CD4-positive, CD25-positive, alpha-beta regulatory T cell (primary cell): ENCODE data around the gene EFNA3. TPM values are rescaled to one million over a fixed set of nuclear protein-coding genes. Genes with fewer than 3 reads are reported as not detected.

Experiments
- ATAC-seq, 2 donors: fragments of 150-1000 bp; cut with Tn5 transposase; one replicate each; pipeline ENCODE4 v1.10.0; 2021; ENCODE audit warnings: low read depth in 2 of 2, moderate number of reproducible peaks in 2 of 2, moderate library complexity in 1 of 2
- DNase-seq, 3 donors: peaks; one replicate each; pipeline versions ENCODE4 v3.0.0 to v3.0.0-alpha.2; 2012 to 2022; ENCODE audit warnings: mixed read lengths in 1 of 3
- H3K27ac ChIP-seq: one replicate; pipeline ENCODE4 v1.7.0; 2013; ENCODE audit warnings: mild to moderate bottlenecking, low read length; ENCODE audit not compliant: insufficient read depth, poor library complexity, severe bottlenecking
- H3K27me3 ChIP-seq: one replicate; pipeline ENCODE4 v1.7.0; 2013; ENCODE audit warnings: low read length; ENCODE audit not compliant: control insufficient read depth, insufficient read depth
- H3K36me3 ChIP-seq: one replicate; pipeline ENCODE4 v1.7.0; 2013; ENCODE audit warnings: mild to moderate bottlenecking, low read length, moderate library complexity; ENCODE audit not compliant: control insufficient read depth, insufficient read depth
- H3K4me1 ChIP-seq: 2 replicates; pipeline ENCODE4 v1.7.0; 2013; ENCODE audit warnings: mild to moderate bottlenecking, low read length; ENCODE audit not compliant: insufficient read depth, control insufficient read depth, poor library complexity, severe bottlenecking
- H3K4me3 ChIP-seq: one replicate; pipeline ENCODE4 v1.7.0; 2013; ENCODE audit warnings: low read depth, mild to moderate bottlenecking, low read length, moderate library complexity
- H3K9me3 ChIP-seq, 2 experiments: 1 replicate in 1 of 2; 2 replicates in 1 of 2; pipeline ENCODE4 v1.7.0; 2013; ENCODE audit warnings: low read length in 2 of 2, mild to moderate bottlenecking in 1 of 2, moderate library complexity in 1 of 2; ENCODE audit not compliant: control insufficient read depth in 2 of 2
- H3K27ac Mint-ChIP-seq, 3 donors: one replicate each; pipeline ENCODE4 v1.8.0; 2020 to 2022; ENCODE audit warnings: mild to moderate bottlenecking in 3 of 3, mixed read lengths in 3 of 3, moderate library complexity in 2 of 3
- H3K27me3 Mint-ChIP-seq: one replicate; pipeline ENCODE4 v1.8.0; 2022; ENCODE audit warnings: mild to moderate bottlenecking, mixed read lengths
- H3K36me3 Mint-ChIP-seq: one replicate; pipeline ENCODE4 v1.8.0; 2020; ENCODE audit warnings: mixed read lengths
- H3K4me1 Mint-ChIP-seq, 4 donors: one replicate each; pipeline ENCODE4 v1.8.0; 2020 to 2022; ENCODE audit warnings: mixed read lengths in 4 of 4, mild to moderate bottlenecking in 1 of 4
- H3K4me3 Mint-ChIP-seq, 4 donors: one replicate each; pipeline ENCODE4 v1.8.0; 2020 to 2022; ENCODE audit warnings: mild to moderate bottlenecking in 4 of 4, mixed read lengths in 4 of 4, moderate library complexity in 3 of 4
- H3K9me3 Mint-ChIP-seq, 7 donors: one replicate each; pipeline ENCODE4 v1.8.0; 2020 to 2022; ENCODE audit warnings: mixed read lengths in 7 of 7, mild to moderate bottlenecking in 3 of 7, moderate library complexity in 2 of 7
- polyA plus RNA-seq, 4 donors: library from polyadenylated mRNA; unstranded; fragments of 300-500 nt; fragmentation: Illumina TruSeq; gene quantifications; one replicate each; pipeline ENCODE4 v1.2.3, GENCODE V29; 2021
- total RNA-seq: library from RNA; stranded (reverse); gene quantifications from one replicate; pipeline ENCODE4 v1.2.3, GENCODE V29; 2022

The EFNA3 gene
- total and polyA plus RNA-seq, 5 donors from 2014 or later, result 0.42 to 1.2 (median 0.63) TPM

- Mint-ChIP-seq H3K9me3 (no peaks in the 10 kb centered on the region), H3K4me1 (peaks cover 0 to 22% (median 11%) of the 10 kb centered on the region in 4 donors), H3K36me3 (peaks cover 5% of the 10 kb centered on the region), H3K27me3 (no peaks in the 10 kb centered on the region), H3K27ac (no peak overlapping the region), H3K4me3 (no peak overlapping the region)
- no peak overlapping the region for H3K27ac ChIP-seq
- H3K4me3 ChIP-seq, result no peak overlapping the region
- peaks cover 25% of the 10 kb centered on the region for H3K4me1 ChIP-seq
- H3K36me3 ChIP-seq, result peaks cover 5% of the 10 kb centered on the region
- H3K9me3 ChIP-seq, result no peaks in the 10 kb centered on the region
- H3K27me3 ChIP-seq, result no peaks in the 10 kb centered on the region
- ATAC-seq, result no peak
- DNase-seq, result no peak
These were observed 20.8 kb upstream of the EFNA3 start for GRCh38 chr1:155057788-155058211.

GRCh38 chr1:155060736-155061135, 17.9 kb upstream of the EFNA3 start:
- ATAC-seq (no peak), DNase-seq (no peak)
- Histone ChIP-seq H3K9me3 (no peaks in the 10 kb centered on the region), H3K36me3 (peaks cover 5% of the 10 kb centered on the region), H3K4me1 (peaks cover 41% of the 10 kb centered on the region), H3K27ac (no peak overlapping the region), H3K4me3 (no peak overlapping the region), H3K27me3 (no peaks in the 10 kb centered on the region)
- H3K27me3 Mint-ChIP-seq, result no peaks in the 10 kb centered on the region
- H3K36me3 Mint-ChIP-seq, result peaks cover 5% of the 10 kb centered on the region
- H3K27ac Mint-ChIP-seq, result no peak overlapping the region
- H3K9me3 Mint-ChIP-seq, result no peaks in the 10 kb centered on the region
- no peak overlapping the region for H3K4me3 Mint-ChIP-seq
- H3K4me1 Mint-ChIP-seq, result peaks cover 9 to 33% (median 19%) of the 10 kb centered on the region in 4 donors

- H3K27ac ChIP-seq, result no peak overlapping the region
- no peak overlapping the region for H3K4me3 ChIP-seq
- Mint-ChIP-seq H3K27me3 (no peaks in the 10 kb centered on the region), H3K27ac (peak overlapping the region in 2 of 3 donors; percentile 46 to 80), H3K4me3 (peak overlapping the region; percentile 74 to 88 (median 83)), H3K36me3 (peaks cover 5% of the 10 kb centered on the region), H3K4me1 (peaks cover 9 to 39% (median 22%) of the 10 kb centered on the region in 4 donors), H3K9me3 (no peaks in the 10 kb centered on the region)
- H3K4me1 ChIP-seq, result peaks cover 41% of the 10 kb centered on the region
- DNase-seq (peak; percentile 86 to 89 (median 89)), ATAC-seq (peak; percentile 66 to 67)
- no peaks in the 10 kb centered on the region for H3K27me3 ChIP-seq
- H3K9me3 ChIP-seq, result no peaks in the 10 kb centered on the region
- no peaks in the 10 kb centered on the region for H3K36me3 ChIP-seq
These were observed 17.1 kb upstream of the EFNA3 start for GRCh38 chr1:155061381-155062150.

- Mint-ChIP-seq H3K4me3 (peak overlapping the region in 3 of 4 donors; percentile 87 to 95 (median 91)), H3K27me3 (no peaks in the 10 kb centered on the region), H3K27ac (peak overlapping the region in 1 of 3 donors; percentile 80), H3K9me3 (no peaks in the 10 kb centered on the region), H3K4me1 (peaks cover 9 to 41% (median 23%) of the 10 kb centered on the region in 4 donors), H3K36me3 (peaks cover 10% of the 10 kb centered on the region)
- Histone ChIP-seq H3K27ac (no peak overlapping the region), H3K9me3 (no peaks in the 10 kb centered on the region), H3K27me3 (no peaks in the 10 kb centered on the region), H3K36me3 (no peaks in the 10 kb centered on the region), H3K4me1 (peaks cover 41% of the 10 kb centered on the region), H3K4me3 (no peak overlapping the region)
- no peak for ATAC-seq
- DNase-seq, result no peak
These were observed 16.4 kb upstream of the EFNA3 start for GRCh38 chr1:155062151-155062686.

GRCh38 chr1:155062702-155063411, 15.8 kb upstream of the EFNA3 start:
- no peaks in the 10 kb centered on the region for H3K27me3 Mint-ChIP-seq
- H3K4me3 Mint-ChIP-seq, result peak overlapping the region; percentile 87 to 95 (median 91)
- no peak overlapping the region for H3K27ac ChIP-seq
- no peaks in the 10 kb centered on the region for H3K27me3 ChIP-seq
- H3K4me1 Mint-ChIP-seq, result peaks cover 9 to 41% (median 23%) of the 10 kb centered on the region in 4 donors
- H3K9me3 Mint-ChIP-seq, result no peaks in the 10 kb centered on the region
- no peaks in the 10 kb centered on the region for H3K9me3 ChIP-seq
- peak overlapping the region in 2 of 3 donors; percentile 73 to 87 for H3K27ac Mint-ChIP-seq
- H3K4me1 ChIP-seq, result peaks cover 41% of the 10 kb centered on the region
- peak; percentile 49 to 76 (median 56) for DNase-seq
- peak; percentile 26 to 27 for ATAC-seq
- peaks cover 6% of the 10 kb centered on the region for H3K36me3 Mint-ChIP-seq
- no peaks in the 10 kb centered on the region for H3K36me3 ChIP-seq
- peak overlapping the region; percentile 84 for H3K4me3 ChIP-seq

- ATAC-seq, result peak; percentile 86
- Histone ChIP-seq H3K4me1 (peaks cover 41% of the 10 kb centered on the region), H3K36me3 (peaks cover 3% of the 10 kb centered on the region), H3K9me3 (no peaks in the 10 kb centered on the region), H3K27ac (peak within 1 kb of the TSS; percentile 61), H3K4me3 (peak within 1 kb of the TSS; percentile 84), H3K27me3 (no peaks in the 10 kb centered on the region)
- Mint-ChIP-seq H3K9me3 (no peaks in the 10 kb centered on the region), H3K4me1 (peaks cover 9 to 44% (median 23%) of the 10 kb centered on the region in 4 donors), H3K36me3 (peaks cover 10% of the 10 kb centered on the region), H3K27ac (peak within 1 kb of the TSS; percentile 26 to 87 (median 73)), H3K27me3 (no peaks in the 10 kb centered on the region), H3K4me3 (peak within 1 kb of the TSS; percentile 91 to 97 (median 94))
- DNase-seq, result peak; percentile 78 to 93 (median 86)
These were observed 15.0 kb upstream of the EFNA3 start, which contains the start of gene EFNA4 for GRCh38 chr1:155063550-155064110. TSS of gene EFNA4 (plus strand) at chr1:155063740. CDS start at chr1:155063824, 84 bp downstream.

- no peaks in the 10 kb centered on the region for H3K9me3 Mint-ChIP-seq
- Histone ChIP-seq H3K27me3 (no peaks in the 10 kb centered on the region), H3K9me3 (no peaks in the 10 kb centered on the region), H3K36me3 (peaks cover 9% of the 10 kb centered on the region), H3K27ac (peak overlapping the region; percentile 61), H3K4me3 (peak overlapping the region; percentile 75), H3K4me1 (peaks cover 41% of the 10 kb centered on the region)
- H3K27me3 Mint-ChIP-seq, result no peaks in the 10 kb centered on the region
- peaks cover 9 to 48% (median 23%) of the 10 kb centered on the region in 4 donors for H3K4me1 Mint-ChIP-seq
- peaks cover 14% of the 10 kb centered on the region for H3K36me3 Mint-ChIP-seq
- no peak for ATAC-seq
- peak in 1 of 3 donors; percentile 20 for DNase-seq
- H3K27ac Mint-ChIP-seq, result peak overlapping the region; percentile 26 to 87 (median 27)
- peak overlapping the region; percentile 85 to 97 (median 90) for H3K4me3 Mint-ChIP-seq
These were observed 14.4 kb upstream of the EFNA3 start for GRCh38 chr1:155064111-155064831.
